Stomach (tissue), 9 donors: ENCODE measurements around the gene ANKDD1B. TPM values are rescaled to one million over a fixed set of nuclear protein-coding genes. Genes with fewer than 3 reads are reported as not detected.

Experiments
- DNase-seq, 2 donors: peaks; one replicate each; pipeline versions ENCODE4 v3.0.0 to v3.0.0-alpha.2; 2013 to 2019
- H3K27ac ChIP-seq, 5 donors: fragments of 200-600 bp in 4 of 5; sonication (generic) in 4 of 5; one replicate each; pipeline ENCODE4 v1.5.1; 2013 to 2019; ENCODE audit warnings: mild to moderate bottlenecking in 1 of 5, moderate library complexity in 1 of 5
- H3K27me3 ChIP-seq, 3 donors: fragments of 200-600 bp; sonication (generic); one replicate each; pipeline ENCODE4 v1.5.1; 2017 to 2019; ENCODE audit warnings: mixed run types in 1 of 3
- H3K36me3 ChIP-seq, 4 donors: fragments of 200-600 bp; sonication (generic); 1 replicate in 3 of 4; 2 replicates in 1 of 4; pipeline ENCODE4 v1.5.1; 2016 to 2019
- H3K4me1 ChIP-seq, 4 donors: fragments of 200-600 bp; sonication (generic); one replicate each; pipeline ENCODE4 v1.5.1; 2016 to 2019
- H3K4me3 ChIP-seq, 4 donors: fragments of 200-600 bp; sonication (generic) in 3 of 4; one replicate each; pipeline ENCODE4 v1.5.1; 2016 to 2019; ENCODE audit warnings: mild to moderate bottlenecking in 1 of 4
- H3K9me3 ChIP-seq, 4 donors: fragments of 200-600 bp; sonication (generic); one replicate each; pipeline ENCODE4 v1.5.1; 2016 to 2019
- EP300 ChIP-seq: sonication (generic); formaldehyde crosslinking; IDR thresholded peaks from one replicate; pipeline ENCODE4 v1.6.1; 2017; ENCODE audit warnings: antibody characterized with exemption
- POLR2A ChIP-seq, 4 donors: fragments of 450-650 bp; IDR thresholded peaks; one replicate each; pipeline ENCODE4 v1.6.1; 2016; ENCODE audit warnings: antibody characterized with exemption in 4 of 4, control low read depth in 2 of 4, mild to moderate bottlenecking in 1 of 4, moderate library complexity in 1 of 4
- POLR2AphosphoS5 ChIP-seq, 3 donors: sonication (generic); formaldehyde crosslinking; IDR thresholded peaks; one replicate each; pipeline ENCODE4 v1.6.1; 2016; ENCODE audit warnings: antibody characterized with exemption in 3 of 3
- WGBS, 5 donors: extraction: QIAGEN DNeasy Blood & Tissue Kit in 3 of 5; methylation state at CpG; one replicate each; pipeline versions ENCODE4 v1.1.5 to v1.1.7; 2013 to 2018; 5-methylcytosine and 5-hydroxymethylcytosine counted together
- intact Hi-C: fragments of 100-400 bp; cut with DNase I; formaldehyde crosslinking; loops from one replicate; pipeline ENCODE4 v1.15.1; 2023; ENCODE audit warnings: low total_unique reads
- polyA plus RNA-seq, 3 donors: library from polyadenylated mRNA; stranded (reverse); fragments of 200-250 nt; gene quantifications; one replicate each; pipeline ENCODE4 v1.2.3, GENCODE V29; 2013
- small RNA-seq, 4 donors: library from RNA; depleted of rRNA; stranded (forward); fragments of <200 nt; gene quantifications; one replicate each; pipeline ENCODE3, GENCODE V24; 2016
- total RNA-seq, 5 donors: library from RNA; depleted of rRNA; stranded (reverse); fragments of >200 nt; gene quantifications; one replicate each; pipeline versions ENCODE4 v1.1.0 to v1.2.3, GENCODE V29; 2014 to 2016
- TF ChIP-seq, protein P1 (sequence below), 7 experiments: fragments of 450-650 bp in 4 of 7; fragments of 200-600 bp in 3 of 7; sonication (generic) in 3 of 7; IDR thresholded peaks; one replicate each; pipeline ENCODE4 v1.5.1; 2016 to 2019; ENCODE audit warnings: antibody characterized with exemption in 7 of 7, control low read depth in 2 of 7, mild to moderate bottlenecking in 1 of 7
- donor health status: healthy with polysubstance abuse.
- donor health status: Bipolar disorder and iron deficiency.
- donor health status: healthy.

The ANKDD1B gene
- total and polyA plus RNA-seq, 8 donors: 0.37 to 11.6 (median 3.6) TPM; not detected in 2

- no peak overlapping the region for H3K27ac ChIP-seq
- intact Hi-C loops: no loop called here
- no peak overlapping the region for H3K4me3 ChIP-seq
- no peaks in the 10 kb centered on the region for H3K27me3 ChIP-seq
- H3K4me1 ChIP-seq: peaks cover 2 to 14% (median 10%) of the 10 kb centered on the region in 4 donors
- no peaks in the 10 kb centered on the region for H3K36me3 ChIP-seq
- TF ChIP-seq POLR2A (IDR thresholded peaks at IDR 0.05): no peak
- TF ChIP-seq, protein P1, sequence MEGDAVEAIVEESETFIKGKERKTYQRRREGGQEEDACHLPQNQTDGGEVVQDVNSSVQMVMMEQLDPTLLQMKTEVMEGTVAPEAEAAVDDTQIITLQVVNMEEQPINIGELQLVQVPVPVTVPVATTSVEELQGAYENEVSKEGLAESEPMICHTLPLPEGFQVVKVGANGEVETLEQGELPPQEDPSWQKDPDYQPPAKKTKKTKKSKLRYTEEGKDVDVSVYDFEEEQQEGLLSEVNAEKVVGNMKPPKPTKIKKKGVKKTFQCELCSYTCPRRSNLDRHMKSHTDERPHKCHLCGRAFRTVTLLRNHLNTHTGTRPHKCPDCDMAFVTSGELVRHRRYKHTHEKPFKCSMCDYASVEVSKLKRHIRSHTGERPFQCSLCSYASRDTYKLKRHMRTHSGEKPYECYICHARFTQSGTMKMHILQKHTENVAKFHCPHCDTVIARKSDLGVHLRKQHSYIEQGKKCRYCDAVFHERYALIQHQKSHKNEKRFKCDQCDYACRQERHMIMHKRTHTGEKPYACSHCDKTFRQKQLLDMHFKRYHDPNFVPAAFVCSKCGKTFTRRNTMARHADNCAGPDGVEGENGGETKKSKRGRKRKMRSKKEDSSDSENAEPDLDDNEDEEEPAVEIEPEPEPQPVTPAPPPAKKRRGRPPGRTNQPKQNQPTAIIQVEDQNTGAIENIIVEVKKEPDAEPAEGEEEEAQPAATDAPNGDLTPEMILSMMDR (IDR thresholded peaks at IDR 0.05): no peak
- TF ChIP-seq POLR2AphosphoS5 (IDR thresholded peaks at IDR 0.05): no peak
- TF ChIP-seq EP300: no peak
- DNase-seq: no peak
- 74 to 93% (median 86%) methylated on average over 5 of the region's 5 CpGs for WGBS, 5 donors
- peaks cover 0 to 4% (median 0%) of the 10 kb centered on the region in 4 donors for H3K9me3 ChIP-seq
These were observed 109.6 kb downstream of the ANKDD1B start for GRCh38 chr5:75720882-75721281.

Small RNA genes within 50 kb of the gene (small RNA-seq; reads per million reads assigned to genes)
- gene RNU6-680P: 0 reads per million in 4 donors

Other genes starting within 250 kb of the ANKDD1B start
- gene CERT1, start 99.8 kb upstream of the ANKDD1B start, total RNA-seq: 10 to 100 TPM; 19.1 to 81.0 (median 41.3) TPM
- gene CERT1, start 99.8 kb upstream of the ANKDD1B start, polyA plus RNA-seq: 10 to 100 TPM in 1 of 3 donors, 1 to 10 TPM in 2; 7.3 to 10.5 (median 9.0) TPM
- 100 to 1,000 TPM in 1 of 5 donors, 10 to 100 TPM in 4; 11.9 to 145 (median 69.2) TPM for gene POLK, start 99.6 kb upstream of the ANKDD1B start, total RNA-seq
- gene POLK, start 99.6 kb upstream of the ANKDD1B start, polyA plus RNA-seq: 1 to 10 TPM; 3.7 to 4.7 (median 4.6) TPM
- 100 to 1,000 TPM in 1 of 5 donors, 10 to 100 TPM in 2, 1 to 10 TPM in 2; 3.1 to 135 (median 15.2) TPM for gene POC5, start 106.0 kb downstream of the ANKDD1B start, total RNA-seq
- gene POC5, start 106.0 kb downstream of the ANKDD1B start, polyA plus RNA-seq: 1 to 10 TPM; 5.2 to 6.1 (median 5.4) TPM